K562 (cell line): ENCODE data around the gene RGS9. TPM values are rescaled to one million over a fixed set of nuclear protein-coding genes. Genes with fewer than 3 reads are reported as not detected.

ENCODE experiments used
- ELF1 ChIP-seq: fragments of 200-800 bp; sonication (Bioruptor generic); IDR thresholded peaks from 2 replicates; pipeline ENCODE4 v1.6.1; 2016; ENCODE audit warnings: missing genetic modification characterization, missing compliant biosample characterization
- FOS ChIP-seq: IDR thresholded peaks from 3 replicates; pipeline ENCODE4 v1.6.1; 2011; ENCODE audit not compliant: insufficient read length; ENCODE audit errors: extremely low read depth
- GATAD2B ChIP-seq: fragments of 450-650 bp; IDR thresholded peaks from 2 replicates; pipeline ENCODE4 v1.6.1; 2017; ENCODE audit warnings: mild to moderate bottlenecking, borderline replicate concordance
- GTF2E2 ChIP-seq: fragments of 200-800 bp; sonication (Bioruptor generic); IDR thresholded peaks from 2 replicates; pipeline ENCODE4 v1.6.1; 2016; ENCODE audit warnings: missing genetic modification characterization, missing compliant biosample characterization
- JUN ChIP-seq, 2 experiments: sonication (generic) in 1 of 2; formaldehyde crosslinking in 1 of 2; IDR thresholded peaks; 2 replicates each; pipeline versions ENCODE4 v1.6.1 to v1.8.0; 2012 to 2022; ENCODE audit warnings: borderline replicate concordance in 2 of 2, mild to moderate bottlenecking in 2 of 2, improper control_type of control experiment in 1 of 2, low read depth in 1 of 2, low read length in 1 of 2, missing genetic modification reagents in 1 of 2
- MAZ ChIP-seq, 2 experiments: fragments of 450-650 bp in 1 of 2; sonication (generic) in 1 of 2; formaldehyde crosslinking; IDR thresholded peaks in 1 of 2; conservative IDR thresholded peaks in 1 of 2; 2 replicates each; pipeline versions ENCODE4 v1.4.0 to v1.5.0; 2020; ENCODE audit warnings: mild to moderate bottlenecking in 1 of 2, missing genetic modification reagents in 1 of 2
- RCOR1 ChIP-seq, 2 experiments: IDR thresholded peaks; 2 replicates each; pipeline ENCODE4 v1.6.1; 2012; ENCODE audit warnings: low read depth in 2 of 2, low read length in 2 of 2, borderline replicate concordance in 1 of 2, improper control_type of control experiment in 1 of 2
- SMARCA5 ChIP-seq: fragments of 450-650 bp; IDR thresholded peaks from 2 replicates; pipeline ENCODE4 v1.6.1; 2016
- TRIM24 ChIP-seq, 2 experiments: fragments of 450-650 bp; IDR thresholded peaks; 2 replicates each; pipeline ENCODE4 v1.6.1; 2016
- polyA plus RNA-seq, 8 experiments: library from polyadenylated mRNA; depleted of rRNA in 4 of 8; stranded (reverse) in 5 of 8; unstranded in 3 of 8; fragments of >200 nt; fragmentation: Nextera tagmentation in 2 of 8; fragmentation: Illumina TruSeq in 1 of 8; extraction: Ambion mirVana in 2 of 8; extraction: Trizol in 1 of 8; gene quantifications; 2 replicates each; pipeline versions ENCODE4 v1.2.1 to v1.2.3, GENCODE V29; 2011 to 2014; ENCODE audit warnings: inconsistent platforms in 1 of 8, missing spikeins in 1 of 8
- total RNA-seq, 7 experiments: library from RNA; depleted of rRNA in 6 of 7; stranded (reverse); fragments of >200 nt in 6 of 7; fragmentation: Illumina TruSeq in 2 of 7; extraction: Trizol in 2 of 7; gene quantifications; 2 replicates each; pipeline versions ENCODE4 v1.2.1 to v1.2.3, GENCODE V29; 2011 to 2021; ENCODE audit warnings: low replicate concordance in 1 of 7
- TF ChIP-seq, protein P1 (sequence below): fragments of 450-650 bp; IDR thresholded peaks from 2 replicates; pipeline ENCODE4 v1.6.1; 2016; ENCODE audit warnings: mild to moderate bottlenecking, moderate library complexity
- TF ChIP-seq, protein P2 (sequence below): fragments of 200-800 bp; sonication (Bioruptor generic); IDR thresholded peaks from 2 replicates; pipeline ENCODE4 v1.6.1; 2017; ENCODE audit warnings: missing genetic modification characterization, missing compliant biosample characterization
- TF ChIP-seq, protein P3 (sequence below): fragments of 250-450 bp; sonication (Bioruptor Pico); IDR thresholded peaks from 2 replicates; pipeline ENCODE4 v1.5.1; 2021; ENCODE audit warnings: mild to moderate bottlenecking

RGS9 gene
- total and polyA plus RNA-seq, 9 of the 15 experiments (the other 6 are each of a cell fraction or from before 2014, with no cell fraction given), result 0.18 to 1.4 (median 0.55) TPM

DNA sequence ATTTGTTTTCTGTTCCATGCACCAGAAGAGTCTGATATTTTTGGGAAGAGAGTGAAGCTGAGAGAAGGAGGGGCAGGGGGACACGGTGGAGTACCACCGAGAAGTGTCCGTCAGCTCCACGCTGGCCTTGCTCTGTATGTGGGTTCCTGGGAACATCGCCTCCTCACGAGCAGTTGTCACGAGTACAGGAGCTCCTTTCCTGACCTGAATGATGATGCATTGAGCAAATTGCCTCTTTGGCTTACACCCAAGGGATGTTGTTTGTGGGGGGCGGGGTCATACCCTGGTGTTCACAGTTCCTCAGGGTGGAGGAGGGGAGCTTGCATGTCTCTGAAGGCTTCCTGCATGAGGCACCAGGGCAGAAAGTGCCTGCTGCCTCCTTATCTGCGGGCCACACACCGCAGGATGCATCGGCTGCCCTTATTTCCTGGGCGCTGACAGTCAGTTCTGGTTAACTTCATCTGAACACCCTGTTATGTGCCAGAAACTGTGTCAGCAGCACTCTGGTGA, 36.2 kb downstream of the RGS9 start (continued):
- TF ChIP-seq, protein P1, sequence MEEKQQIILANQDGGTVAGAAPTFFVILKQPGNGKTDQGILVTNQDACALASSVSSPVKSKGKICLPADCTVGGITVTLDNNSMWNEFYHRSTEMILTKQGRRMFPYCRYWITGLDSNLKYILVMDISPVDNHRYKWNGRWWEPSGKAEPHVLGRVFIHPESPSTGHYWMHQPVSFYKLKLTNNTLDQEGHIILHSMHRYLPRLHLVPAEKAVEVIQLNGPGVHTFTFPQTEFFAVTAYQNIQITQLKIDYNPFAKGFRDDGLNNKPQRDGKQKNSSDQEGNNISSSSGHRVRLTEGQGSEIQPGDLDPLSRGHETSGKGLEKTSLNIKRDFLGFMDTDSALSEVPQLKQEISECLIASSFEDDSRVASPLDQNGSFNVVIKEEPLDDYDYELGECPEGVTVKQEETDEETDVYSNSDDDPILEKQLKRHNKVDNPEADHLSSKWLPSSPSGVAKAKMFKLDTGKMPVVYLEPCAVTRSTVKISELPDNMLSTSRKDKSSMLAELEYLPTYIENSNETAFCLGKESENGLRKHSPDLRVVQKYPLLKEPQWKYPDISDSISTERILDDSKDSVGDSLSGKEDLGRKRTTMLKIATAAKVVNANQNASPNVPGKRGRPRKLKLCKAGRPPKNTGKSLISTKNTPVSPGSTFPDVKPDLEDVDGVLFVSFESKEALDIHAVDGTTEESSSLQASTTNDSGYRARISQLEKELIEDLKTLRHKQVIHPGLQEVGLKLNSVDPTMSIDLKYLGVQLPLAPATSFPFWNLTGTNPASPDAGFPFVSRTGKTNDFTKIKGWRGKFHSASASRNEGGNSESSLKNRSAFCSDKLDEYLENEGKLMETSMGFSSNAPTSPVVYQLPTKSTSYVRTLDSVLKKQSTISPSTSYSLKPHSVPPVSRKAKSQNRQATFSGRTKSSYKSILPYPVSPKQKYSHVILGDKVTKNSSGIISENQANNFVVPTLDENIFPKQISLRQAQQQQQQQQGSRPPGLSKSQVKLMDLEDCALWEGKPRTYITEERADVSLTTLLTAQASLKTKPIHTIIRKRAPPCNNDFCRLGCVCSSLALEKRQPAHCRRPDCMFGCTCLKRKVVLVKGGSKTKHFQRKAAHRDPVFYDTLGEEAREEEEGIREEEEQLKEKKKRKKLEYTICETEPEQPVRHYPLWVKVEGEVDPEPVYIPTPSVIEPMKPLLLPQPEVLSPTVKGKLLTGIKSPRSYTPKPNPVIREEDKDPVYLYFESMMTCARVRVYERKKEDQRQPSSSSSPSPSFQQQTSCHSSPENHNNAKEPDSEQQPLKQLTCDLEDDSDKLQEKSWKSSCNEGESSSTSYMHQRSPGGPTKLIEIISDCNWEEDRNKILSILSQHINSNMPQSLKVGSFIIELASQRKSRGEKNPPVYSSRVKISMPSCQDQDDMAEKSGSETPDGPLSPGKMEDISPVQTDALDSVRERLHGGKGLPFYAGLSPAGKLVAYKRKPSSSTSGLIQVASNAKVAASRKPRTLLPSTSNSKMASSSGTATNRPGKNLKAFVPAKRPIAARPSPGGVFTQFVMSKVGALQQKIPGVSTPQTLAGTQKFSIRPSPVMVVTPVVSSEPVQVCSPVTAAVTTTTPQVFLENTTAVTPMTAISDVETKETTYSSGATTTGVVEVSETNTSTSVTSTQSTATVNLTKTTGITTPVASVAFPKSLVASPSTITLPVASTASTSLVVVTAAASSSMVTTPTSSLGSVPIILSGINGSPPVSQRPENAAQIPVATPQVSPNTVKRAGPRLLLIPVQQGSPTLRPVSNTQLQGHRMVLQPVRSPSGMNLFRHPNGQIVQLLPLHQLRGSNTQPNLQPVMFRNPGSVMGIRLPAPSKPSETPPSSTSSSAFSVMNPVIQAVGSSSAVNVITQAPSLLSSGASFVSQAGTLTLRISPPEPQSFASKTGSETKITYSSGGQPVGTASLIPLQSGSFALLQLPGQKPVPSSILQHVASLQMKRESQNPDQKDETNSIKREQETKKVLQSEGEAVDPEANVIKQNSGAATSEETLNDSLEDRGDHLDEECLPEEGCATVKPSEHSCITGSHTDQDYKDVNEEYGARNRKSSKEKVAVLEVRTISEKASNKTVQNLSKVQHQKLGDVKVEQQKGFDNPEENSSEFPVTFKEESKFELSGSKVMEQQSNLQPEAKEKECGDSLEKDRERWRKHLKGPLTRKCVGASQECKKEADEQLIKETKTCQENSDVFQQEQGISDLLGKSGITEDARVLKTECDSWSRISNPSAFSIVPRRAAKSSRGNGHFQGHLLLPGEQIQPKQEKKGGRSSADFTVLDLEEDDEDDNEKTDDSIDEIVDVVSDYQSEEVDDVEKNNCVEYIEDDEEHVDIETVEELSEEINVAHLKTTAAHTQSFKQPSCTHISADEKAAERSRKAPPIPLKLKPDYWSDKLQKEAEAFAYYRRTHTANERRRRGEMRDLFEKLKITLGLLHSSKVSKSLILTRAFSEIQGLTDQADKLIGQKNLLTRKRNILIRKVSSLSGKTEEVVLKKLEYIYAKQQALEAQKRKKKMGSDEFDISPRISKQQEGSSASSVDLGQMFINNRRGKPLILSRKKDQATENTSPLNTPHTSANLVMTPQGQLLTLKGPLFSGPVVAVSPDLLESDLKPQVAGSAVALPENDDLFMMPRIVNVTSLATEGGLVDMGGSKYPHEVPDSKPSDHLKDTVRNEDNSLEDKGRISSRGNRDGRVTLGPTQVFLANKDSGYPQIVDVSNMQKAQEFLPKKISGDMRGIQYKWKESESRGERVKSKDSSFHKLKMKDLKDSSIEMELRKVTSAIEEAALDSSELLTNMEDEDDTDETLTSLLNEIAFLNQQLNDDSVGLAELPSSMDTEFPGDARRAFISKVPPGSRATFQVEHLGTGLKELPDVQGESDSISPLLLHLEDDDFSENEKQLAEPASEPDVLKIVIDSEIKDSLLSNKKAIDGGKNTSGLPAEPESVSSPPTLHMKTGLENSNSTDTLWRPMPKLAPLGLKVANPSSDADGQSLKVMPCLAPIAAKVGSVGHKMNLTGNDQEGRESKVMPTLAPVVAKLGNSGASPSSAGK, result peak; percentile 67
- TF ChIP-seq RCOR1 (IDR thresholded peaks at IDR 0.05; ENCODE audit: borderline replicate concordance in 1 of 2, low read depth in 2 of 2, low read length in 2 of 2), result peak in 1 of 2 experiments; percentile 90; a peak in 2 of 4 replicates
- TF ChIP-seq, protein P2, sequence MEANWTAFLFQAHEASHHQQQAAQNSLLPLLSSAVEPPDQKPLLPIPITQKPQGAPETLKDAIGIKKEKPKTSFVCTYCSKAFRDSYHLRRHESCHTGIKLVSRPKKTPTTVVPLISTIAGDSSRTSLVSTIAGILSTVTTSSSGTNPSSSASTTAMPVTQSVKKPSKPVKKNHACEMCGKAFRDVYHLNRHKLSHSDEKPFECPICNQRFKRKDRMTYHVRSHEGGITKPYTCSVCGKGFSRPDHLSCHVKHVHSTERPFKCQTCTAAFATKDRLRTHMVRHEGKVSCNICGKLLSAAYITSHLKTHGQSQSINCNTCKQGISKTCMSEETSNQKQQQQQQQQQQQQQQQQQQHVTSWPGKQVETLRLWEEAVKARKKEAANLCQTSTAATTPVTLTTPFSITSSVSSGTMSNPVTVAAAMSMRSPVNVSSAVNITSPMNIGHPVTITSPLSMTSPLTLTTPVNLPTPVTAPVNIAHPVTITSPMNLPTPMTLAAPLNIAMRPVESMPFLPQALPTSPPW, result peak; percentile 72
- peak; percentile 64; the same call in 1 of the 2 replicates for TF ChIP-seq GATAD2B
- TF ChIP-seq TRIM24 (IDR thresholded peaks at IDR 0.05), result peak; percentile 87 to 91
- no peak; the same call in 1 of the 2 replicates for TF ChIP-seq JUN (IDR thresholded peaks at IDR 0.05; ENCODE audit: borderline replicate concordance, low read depth, low read length)
- TF ChIP-seq JUN (CRISPR knock-in tag; IDR thresholded peaks at IDR 0.05; ENCODE audit: borderline replicate concordance), result no peak
- no peak for TF ChIP-seq FOS
- no peak for TF ChIP-seq ELF1
- TF ChIP-seq, protein P3, sequence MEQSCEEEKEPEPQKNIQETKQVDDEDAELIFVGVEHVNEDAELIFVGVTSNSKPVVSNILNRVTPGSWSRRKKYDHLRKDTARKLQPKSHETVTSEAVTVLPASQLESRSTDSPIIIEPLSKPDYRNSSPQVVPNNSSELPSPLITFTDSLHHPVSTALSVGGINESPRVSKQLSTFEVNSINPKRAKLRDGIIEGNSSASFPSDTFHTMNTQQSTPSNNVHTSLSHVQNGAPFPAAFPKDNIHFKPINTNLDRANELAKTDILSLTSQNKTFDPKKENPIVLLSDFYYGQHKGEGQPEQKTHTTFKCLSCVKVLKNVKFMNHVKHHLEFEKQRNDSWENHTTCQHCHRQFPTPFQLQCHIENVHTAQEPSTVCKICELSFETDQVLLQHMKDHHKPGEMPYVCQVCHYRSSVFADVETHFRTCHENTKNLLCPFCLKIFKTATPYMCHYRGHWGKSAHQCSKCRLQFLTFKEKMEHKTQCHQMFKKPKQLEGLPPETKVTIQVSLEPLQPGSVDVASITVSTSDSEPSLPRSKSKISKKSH (CRISPR knock-in tag), result no peak
- TF ChIP-seq MAZ (CRISPR knock-in tag; conservative IDR thresholded peaks at IDR 0.05 in 1 of 2, IDR thresholded peaks at IDR 0.05 in 1 of 2), result peak; percentile 18 to 57; a peak in 1 of 4 replicates
- 0 out of 2 replicates have a peak, but pooled peaks have one; percentile 0 for TF ChIP-seq SMARCA5
- TF ChIP-seq GTF2E2, result 0 out of 2 replicates have a peak, but pooled peaks have one; percentile 31
